OCI-LY7 (cell line): ENCODE measurements around the gene MFGE8. TPM values are rescaled to one million over a fixed set of nuclear protein-coding genes. Genes with fewer than 3 reads are reported as not detected.

Source experiments
- BruUV-seq: library from RNA; stranded (reverse); fragments of 400-500 nt; replicated peaks from 2 replicates; lab custom pipeline; 2021; lab: Mats Ljungman, UMichigan
- CTCF ChIA-PET: fragments of 300-600 bp; sonication (Branson Sonifier 250); formaldehyde crosslinking; loops from one replicate; lab custom pipeline; 2022; ENCODE audit warnings: antibody characterized with exemption; ENCODE audit not compliant: unreplicated experiment; lab: Charles Lee
- POLR2A ChIA-PET: fragments of 300-600 bp; sonication (Branson Sonifier 250); formaldehyde crosslinking; loops from one replicate; lab custom pipeline; 2022; ENCODE audit warnings: antibody characterized with exemption; lab: Charles Lee
- DNase-seq: peaks from one replicate; pipeline ENCODE4 v3.0.0-alpha.2; 2015; ENCODE audit warnings: low spot score
- H2AFZ ChIP-seq: fragments of 200-600 bp; sonication (generic), shearing (Covaris generic); 2 replicates; pipeline ENCODE4 v1.6.1; 2014; ENCODE audit warnings: mild to moderate bottlenecking, antibody characterized with exemption, low read length, moderate library complexity
- H3K27ac ChIP-seq: fragments of 200-600 bp; sonication (generic); 2 replicates; pipeline ENCODE4 v1.5.1; 2014; ENCODE audit warnings: mixed run types, low read depth, mild to moderate bottlenecking, moderate library complexity, low read length, inconsistent platforms; ENCODE audit not compliant: poor library complexity, severe bottlenecking
- H3K36me3 ChIP-seq: fragments of 200-600 bp; sonication (generic); 2 replicates; pipeline ENCODE4 v1.6.1; 2014; ENCODE audit warnings: mild to moderate bottlenecking, antibody characterized with exemption, low read length, moderate library complexity, mixed read lengths; ENCODE audit not compliant: insufficient read depth
- H3K4me1 ChIP-seq: fragments of 200-600 bp; sonication (generic); 2 replicates; pipeline ENCODE4 v1.5.1; 2014; ENCODE audit warnings: mild to moderate bottlenecking, low read length; ENCODE audit not compliant: insufficient read depth, poor library complexity, severe bottlenecking
- H3K4me2 ChIP-seq: fragments of 200-600 bp; sonication (generic); 2 replicates; pipeline ENCODE4 v1.6.1; 2014; ENCODE audit warnings: mild to moderate bottlenecking, low read length
- H3K4me3 ChIP-seq: fragments of 200-600 bp; sonication (generic); 2 replicates; pipeline ENCODE4 v1.5.1; 2014; ENCODE audit warnings: mild to moderate bottlenecking, low read depth, low read length; ENCODE audit not compliant: poor library complexity, severe bottlenecking
- H3K79me2 ChIP-seq: fragments of 200-600 bp; sonication (generic); 2 replicates; pipeline ENCODE4 v1.6.1; 2016; ENCODE audit warnings: low read depth, mild to moderate bottlenecking, low read length, moderate library complexity, mixed read lengths; ENCODE audit not compliant: insufficient read depth
- H3K9me2 ChIP-seq: fragments of 200-600 bp; sonication (generic); 2 replicates; pipeline ENCODE4 v1.6.1; 2016; ENCODE audit warnings: mild to moderate bottlenecking, low read length, mixed read lengths; ENCODE audit not compliant: insufficient read depth
- H3K9me3 ChIP-seq: fragments of 200-600 bp; sonication (generic); 2 replicates; pipeline ENCODE4 v1.6.1; 2014; ENCODE audit warnings: mild to moderate bottlenecking, mixed run types, low read length, mixed read lengths
- H4K20me1 ChIP-seq: fragments of 200-600 bp; sonication (generic); 2 replicates; pipeline ENCODE4 v1.6.1; 2014; ENCODE audit warnings: mild to moderate bottlenecking, antibody characterized with exemption, low read length, moderate library complexity, mixed read lengths; ENCODE audit not compliant: insufficient read depth
- EZH2phosphoT487 ChIP-seq: fragments of 200-600 bp; sonication (generic); IDR thresholded peaks from 2 replicates; pipeline ENCODE4 v1.6.1; 2018; ENCODE audit warnings: low read depth, borderline replicate concordance, mild to moderate bottlenecking, mixed run types, antibody characterized with exemption, low read length, moderate library complexity, mixed read lengths
- intact Hi-C: fragments of 100-400 bp; cut with micrococcal nuclease; formaldehyde crosslinking; loops from one replicate; pipeline ENCODE4 v1.10.0; 2022; ENCODE audit not compliant: unreplicated experiment
- total RNA-seq, 2 experiments: library from RNA; depleted of rRNA in 1 of 2; stranded (reverse); fragments of >200 nt in 1 of 2; shearing (Covaris generic) in 1 of 2; gene quantifications; 2 replicates each; pipeline ENCODE4 v1.2.3, GENCODE V29; 2014 to 2022
- TF ChIP-seq, protein P1 (sequence below): fragments of 200-600 bp; sonication (generic); conservative IDR thresholded peaks from 2 replicates; pipeline ENCODE4 v1.5.1; 2014; ENCODE audit warnings: mild to moderate bottlenecking, antibody characterized with exemption, low read length, moderate library complexity, mixed read lengths

The MFGE8 gene
- total RNA-seq, 2 experiments from 2014 or later, result 11.8 to 70.4 TPM

DNA sequence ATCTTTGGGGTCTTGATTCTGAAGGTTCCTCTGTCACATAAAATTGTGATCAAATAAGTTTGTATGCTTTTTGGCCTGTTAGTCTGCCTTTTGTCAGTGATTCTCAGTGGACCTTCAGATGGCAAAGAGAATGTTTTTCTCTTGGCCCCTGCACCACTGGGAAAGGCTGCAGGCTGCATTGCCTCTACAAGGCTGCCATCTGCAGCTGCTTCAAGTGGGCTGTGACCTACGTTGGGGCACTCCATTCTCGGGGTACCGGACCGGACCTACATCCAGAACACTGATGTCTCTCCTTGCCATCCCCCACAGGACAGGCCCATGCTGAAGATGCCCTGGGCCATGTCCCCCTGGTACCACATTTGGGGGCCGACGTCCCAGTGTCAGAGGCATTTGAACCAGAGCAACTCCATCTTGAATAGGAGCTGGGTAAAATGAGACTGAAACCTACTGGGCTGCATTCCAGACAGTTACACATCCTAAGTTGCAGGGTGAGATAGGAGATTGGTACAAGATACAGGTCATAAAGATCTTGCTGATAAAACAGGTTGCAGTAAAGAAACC, 37.5 kb upstream of the MFGE8 start:
- Histone ChIP-seq H3K27ac (no peak overlapping the region), H3K9me3 (no peaks in the 10 kb centered on the region), H3K79me2 (no peaks in the 10 kb centered on the region), H3K4me1 (no peaks in the 10 kb centered on the region), H3K36me3 (no peaks in the 10 kb centered on the region), H4K20me1 (no peaks in the 10 kb centered on the region), H3K4me2 (no peak overlapping the region), H3K9me2 (no peaks in the 10 kb centered on the region), H2AFZ (no peak overlapping the region), H3K4me3 (no peak overlapping the region)
- no peak for DNase-seq
- POLR2A ChIA-PET, result no interaction called here
- TF ChIP-seq, protein P1, sequence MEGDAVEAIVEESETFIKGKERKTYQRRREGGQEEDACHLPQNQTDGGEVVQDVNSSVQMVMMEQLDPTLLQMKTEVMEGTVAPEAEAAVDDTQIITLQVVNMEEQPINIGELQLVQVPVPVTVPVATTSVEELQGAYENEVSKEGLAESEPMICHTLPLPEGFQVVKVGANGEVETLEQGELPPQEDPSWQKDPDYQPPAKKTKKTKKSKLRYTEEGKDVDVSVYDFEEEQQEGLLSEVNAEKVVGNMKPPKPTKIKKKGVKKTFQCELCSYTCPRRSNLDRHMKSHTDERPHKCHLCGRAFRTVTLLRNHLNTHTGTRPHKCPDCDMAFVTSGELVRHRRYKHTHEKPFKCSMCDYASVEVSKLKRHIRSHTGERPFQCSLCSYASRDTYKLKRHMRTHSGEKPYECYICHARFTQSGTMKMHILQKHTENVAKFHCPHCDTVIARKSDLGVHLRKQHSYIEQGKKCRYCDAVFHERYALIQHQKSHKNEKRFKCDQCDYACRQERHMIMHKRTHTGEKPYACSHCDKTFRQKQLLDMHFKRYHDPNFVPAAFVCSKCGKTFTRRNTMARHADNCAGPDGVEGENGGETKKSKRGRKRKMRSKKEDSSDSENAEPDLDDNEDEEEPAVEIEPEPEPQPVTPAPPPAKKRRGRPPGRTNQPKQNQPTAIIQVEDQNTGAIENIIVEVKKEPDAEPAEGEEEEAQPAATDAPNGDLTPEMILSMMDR, result no peak
- TF ChIP-seq EZH2phosphoT487, result no peak
- no TSS peak for BruUV-seq
- CTCF ChIA-PET, result no interaction called here
- intact Hi-C loops, result no loop called here

DNA sequence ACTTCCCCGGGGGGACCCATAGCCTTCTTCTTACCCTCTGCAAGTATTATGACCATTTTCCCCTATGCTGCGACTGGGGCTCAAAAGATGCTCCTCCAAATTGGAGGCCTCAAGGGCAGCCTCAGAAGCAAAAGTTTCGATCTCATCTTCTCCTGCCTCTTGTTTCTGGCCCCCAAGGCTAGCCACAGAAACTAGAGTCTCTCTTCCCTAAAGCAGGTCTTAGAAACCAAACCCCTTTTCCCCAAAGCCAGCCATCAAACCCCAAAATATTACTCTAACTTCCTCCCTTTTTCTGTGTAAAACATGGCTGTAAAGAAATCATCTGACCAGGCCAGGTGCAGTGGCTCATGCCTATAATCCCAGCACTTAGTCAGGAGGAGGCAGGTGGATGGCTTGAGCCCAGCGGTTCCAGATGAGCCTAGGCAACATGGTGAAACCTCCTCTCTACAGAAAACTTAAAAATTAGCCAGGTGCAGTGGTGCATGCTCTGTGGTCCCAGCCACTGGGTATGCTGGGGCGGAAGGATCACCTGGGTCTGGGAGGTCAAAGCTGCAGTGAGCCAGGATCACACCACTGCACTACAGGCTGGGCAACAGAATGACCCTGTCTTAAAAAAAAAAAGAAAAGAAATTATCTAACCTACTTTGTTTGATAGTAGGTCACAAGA, 36.7 kb upstream of the MFGE8 start:
- intact Hi-C loops, result no loop called here
- CTCF ChIA-PET, result no interaction called here
- H2AFZ ChIP-seq, result no peak overlapping the region

More for the DNA sequence above, 36.7 kb upstream of the MFGE8 start:
- no peaks in the 10 kb centered on the region for H3K79me2 ChIP-seq
- H3K4me1 ChIP-seq, result no peaks in the 10 kb centered on the region
- TF ChIP-seq EZH2phosphoT487, result no peak
- TF ChIP-seq, protein P1, result no peak
- no peak overlapping the region for H3K4me2 ChIP-seq
- H3K9me2 ChIP-seq, result no peaks in the 10 kb centered on the region
- H3K27ac ChIP-seq, result no peak overlapping the region
- no peak overlapping the region for H3K4me3 ChIP-seq
- POLR2A ChIA-PET, result no interaction called here
- DNase-seq, result no peak
- H3K9me3 ChIP-seq, result no peaks in the 10 kb centered on the region
- BruUV-seq, result no TSS peak
- H4K20me1 ChIP-seq, result no peaks in the 10 kb centered on the region
- H3K36me3 ChIP-seq, result no peaks in the 10 kb centered on the region
